C1 segment of cervical spinal cord (tissue), 14 donors: ENCODE measurements around the gene RAB30.

Experiments
- DNase-seq, 14 donors: peaks; one replicate each; lab custom pipeline; 2025; lab: John Stamatoyannopoulos, UW

RAB30 gene, protein sequence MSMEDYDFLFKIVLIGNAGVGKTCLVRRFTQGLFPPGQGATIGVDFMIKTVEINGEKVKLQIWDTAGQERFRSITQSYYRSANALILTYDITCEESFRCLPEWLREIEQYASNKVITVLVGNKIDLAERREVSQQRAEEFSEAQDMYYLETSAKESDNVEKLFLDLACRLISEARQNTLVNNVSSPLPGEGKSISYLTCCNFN

DNA sequence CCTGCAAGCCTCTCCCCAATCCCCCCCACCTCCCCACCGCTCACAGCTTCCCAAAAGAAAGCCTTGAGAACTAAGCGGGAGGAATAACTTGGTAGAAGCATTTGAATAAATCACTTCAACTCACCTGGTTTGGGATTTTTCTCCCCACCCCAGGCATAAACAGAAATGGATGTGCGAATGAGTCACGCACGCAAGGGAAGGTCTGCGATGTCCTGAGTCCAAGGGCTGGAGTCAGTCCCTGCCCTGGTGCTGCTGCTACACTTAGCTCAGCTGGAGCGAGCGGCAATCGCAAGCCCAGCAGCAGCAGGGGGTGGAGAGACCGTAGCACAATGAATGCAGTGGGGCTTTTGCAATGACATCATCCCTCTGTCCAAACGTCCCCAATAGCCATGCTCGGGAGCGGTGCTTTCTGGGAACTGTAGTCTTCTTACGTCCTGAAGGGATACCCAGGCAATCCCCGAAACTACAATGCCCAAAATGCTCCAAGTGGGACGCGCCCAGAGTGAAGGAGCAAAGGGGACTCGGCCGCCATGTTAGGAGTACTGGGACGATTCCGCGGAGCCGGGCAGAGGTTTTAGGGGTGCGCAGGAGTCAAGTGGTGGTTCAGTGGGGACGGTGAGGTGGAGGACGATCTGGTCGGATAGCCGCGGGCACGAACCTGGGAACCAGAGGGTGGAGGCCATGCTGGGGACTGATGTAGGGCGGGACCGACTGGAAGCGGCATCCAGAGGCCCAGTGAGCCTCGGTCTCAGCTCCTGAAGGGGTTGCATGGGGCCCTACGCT, at the start of gene RAB30:
Gene RAB30, minus strand, starts transcription at position 331 of the 783 bp plus-strand sequence. CDS start 74,581 bp downstream, outside the sequence.
- peak; percentile 80 to 99 (median 96) for DNase-seq

DNA sequence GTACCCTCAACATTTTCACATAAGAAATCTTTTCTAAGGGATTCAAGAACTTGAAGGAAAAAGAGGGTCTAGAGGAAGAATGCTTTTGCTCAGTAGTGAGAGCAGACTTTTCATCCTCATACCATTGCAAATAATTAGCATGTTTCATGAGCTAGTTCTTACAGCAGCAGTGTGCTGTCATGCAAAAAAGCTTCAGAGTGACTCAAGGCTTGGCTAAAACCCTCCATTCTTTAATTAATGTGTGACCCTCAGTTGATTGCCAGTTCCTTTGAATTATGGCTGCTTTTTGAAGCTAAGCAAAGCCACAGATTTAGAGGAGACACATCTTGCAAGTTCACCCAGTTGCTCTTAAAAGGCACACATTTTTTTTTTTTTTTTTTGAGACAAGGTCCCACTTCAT, 48.6 kb upstream of the RAB30 start:
- DNase-seq, result no peak

DNA sequence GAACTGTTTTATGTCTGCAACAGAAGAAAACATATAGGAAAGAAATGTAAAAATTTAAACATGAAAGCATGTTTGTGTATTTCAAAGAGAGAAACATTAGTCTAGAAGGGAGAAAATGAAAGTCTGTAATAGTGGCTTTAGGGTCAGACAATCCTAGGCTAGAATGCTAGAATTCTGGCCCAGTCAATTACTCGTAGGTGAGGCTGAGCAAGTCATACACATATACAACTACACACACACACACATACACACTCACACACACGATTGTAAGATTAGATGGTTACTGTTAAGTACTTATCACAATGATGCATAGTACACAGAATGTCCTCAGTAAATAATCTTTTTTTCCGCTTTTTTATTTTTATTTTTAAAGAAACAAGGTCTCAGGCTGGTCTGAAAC, 47.5 kb upstream of the RAB30 start:
- no peak for DNase-seq

DNA sequence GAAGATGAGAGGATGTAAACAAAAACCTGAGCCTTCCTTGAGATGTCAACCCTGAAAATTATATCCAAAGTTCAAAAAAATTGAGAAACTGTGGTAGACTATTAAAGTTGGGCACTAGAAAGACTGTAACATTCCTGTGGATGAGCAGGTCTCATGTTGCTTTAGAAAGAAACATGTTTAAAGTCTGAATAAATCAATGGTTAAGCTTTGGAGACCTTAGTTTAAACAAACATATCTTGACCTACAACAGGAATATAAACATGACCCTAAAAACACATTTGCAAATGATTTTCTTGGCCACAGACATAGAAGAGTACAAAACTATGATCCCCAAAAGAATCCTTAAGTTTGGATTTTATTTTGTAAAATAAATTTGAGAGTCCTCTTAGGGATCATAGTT, 47.1 kb upstream of the RAB30 start:
- DNase-seq, result no peak

DNA sequence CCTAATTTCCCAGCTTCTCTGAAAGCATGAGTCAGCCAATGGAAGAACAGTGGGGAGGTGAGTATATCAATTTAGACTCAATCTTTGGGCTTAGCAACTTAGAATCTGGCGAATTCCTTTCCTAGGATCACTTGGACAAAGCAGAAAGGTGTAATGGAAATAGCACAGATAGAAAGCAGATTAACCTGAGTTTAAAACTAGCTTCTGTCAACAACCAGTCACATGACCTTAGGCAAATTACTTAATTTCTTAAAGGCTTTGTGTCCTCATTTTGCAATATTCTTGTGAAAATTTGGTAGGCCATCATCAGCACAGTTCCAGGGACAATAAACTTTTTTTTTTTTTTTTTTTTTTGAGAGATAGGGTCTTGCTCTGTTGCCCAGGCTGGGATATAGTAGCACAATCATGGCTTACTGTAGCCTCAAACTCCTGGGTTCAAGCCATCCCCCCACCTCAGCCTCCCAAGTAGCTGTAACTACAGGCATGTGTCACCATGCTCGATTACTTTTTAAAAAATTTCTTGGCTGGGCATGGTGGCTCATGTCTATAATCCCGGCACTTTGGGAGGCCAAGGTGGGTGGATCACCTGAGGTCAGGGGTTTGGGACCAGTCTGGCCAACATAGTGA, 44.4 kb upstream of the RAB30 start:
- DNase-seq, result no peak

DNA sequence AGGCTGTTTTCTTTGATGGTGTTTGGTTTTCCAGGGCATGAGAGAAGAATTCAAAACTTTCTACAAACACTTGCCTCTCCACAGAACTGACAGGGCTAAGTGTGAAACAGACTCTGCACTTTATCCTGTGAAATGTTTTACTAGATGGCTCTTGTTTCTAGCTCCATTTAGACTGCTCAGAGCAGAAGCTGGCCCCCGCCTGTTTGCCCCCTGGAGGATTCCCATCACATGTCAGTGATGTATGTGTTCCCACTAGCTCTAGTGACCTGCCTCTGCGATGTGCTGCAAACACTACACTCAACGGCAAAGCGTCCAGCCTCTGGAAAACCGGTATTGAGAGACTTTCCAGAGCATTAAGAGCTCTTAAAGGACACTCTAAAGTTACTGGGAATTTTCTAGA, 43.9 kb upstream of the RAB30 start:
- peak in 1 of 14 donors; percentile 2 for DNase-seq

DNA sequence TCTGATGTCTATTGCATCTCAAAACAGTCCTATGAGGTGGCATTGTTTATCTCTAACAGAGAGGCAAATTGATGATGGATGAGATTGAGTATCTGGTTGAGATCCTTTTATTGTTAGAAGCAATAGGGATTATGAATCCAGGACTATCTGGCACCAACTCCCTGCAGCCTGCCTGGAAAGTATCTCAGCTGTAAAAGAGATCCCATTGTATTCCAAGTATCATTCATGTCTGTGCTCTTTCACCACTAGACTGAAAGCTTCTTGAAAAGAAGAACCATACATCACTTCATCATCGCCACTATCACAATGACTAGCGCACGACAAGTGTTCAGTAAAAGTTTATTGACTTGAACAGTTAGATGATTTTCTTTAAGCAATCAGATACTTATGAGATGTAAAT, 43.3 kb upstream of the RAB30 start:
- DNase-seq, result no peak

DNA sequence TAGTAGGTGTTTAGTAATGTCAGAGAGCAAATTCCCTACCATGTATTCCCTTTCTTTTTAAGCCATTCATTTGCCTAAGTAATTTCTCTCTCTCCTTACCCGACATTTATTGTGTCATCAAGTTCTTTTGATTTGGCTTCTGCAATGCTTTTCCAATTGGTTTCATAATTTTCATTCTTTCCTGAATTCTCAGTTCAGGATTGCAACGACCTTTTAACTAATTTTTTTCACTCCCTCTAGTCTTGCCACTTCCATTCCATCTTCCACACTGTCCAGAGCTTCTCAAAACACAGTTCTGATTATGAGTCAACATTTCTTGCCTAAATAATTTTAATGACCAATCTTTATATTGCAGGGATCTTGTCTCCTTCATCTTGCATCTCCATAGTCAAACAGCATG, 41.2 kb upstream of the RAB30 start:
- no peak for DNase-seq

DNA sequence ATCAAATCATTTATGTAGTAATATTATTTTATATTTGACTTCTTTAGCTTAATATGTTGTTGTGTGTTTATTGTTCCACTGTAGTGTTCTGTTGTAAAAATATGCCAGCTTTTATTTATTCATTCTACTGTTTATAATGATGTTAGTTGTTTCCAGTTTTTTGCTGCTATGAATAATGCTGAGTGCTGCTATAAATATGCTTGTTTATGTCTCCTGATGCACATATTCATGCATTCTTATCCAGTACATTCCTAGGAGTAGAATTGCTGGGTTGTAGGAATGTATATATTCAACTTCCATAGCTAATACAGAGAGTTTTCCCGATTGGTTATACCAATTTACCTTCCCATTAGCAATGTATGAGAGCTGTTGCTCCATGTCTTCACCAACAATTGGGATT, 33.5 kb upstream of the RAB30 start:
- DNase-seq, result no peak

DNA sequence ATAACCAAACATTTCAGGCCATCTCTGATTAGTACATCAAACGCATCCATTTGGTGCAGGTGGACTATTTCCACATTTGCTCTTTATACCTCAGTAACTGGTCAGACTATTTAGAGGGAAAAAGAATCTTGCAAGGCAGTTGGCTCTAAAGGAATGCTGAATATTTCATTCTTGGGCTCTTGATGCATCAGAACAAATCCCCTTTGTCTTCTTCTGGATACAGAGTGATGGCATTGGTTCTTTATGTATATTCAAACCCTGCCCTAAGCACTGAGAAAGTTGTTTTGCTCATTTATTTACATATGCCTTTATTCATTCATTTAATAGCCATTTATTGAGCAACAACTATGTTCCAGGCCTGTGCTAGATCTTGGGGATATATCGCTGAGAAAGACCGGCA, 31.1 kb upstream of the RAB30 start:
- no peak for DNase-seq

DNA sequence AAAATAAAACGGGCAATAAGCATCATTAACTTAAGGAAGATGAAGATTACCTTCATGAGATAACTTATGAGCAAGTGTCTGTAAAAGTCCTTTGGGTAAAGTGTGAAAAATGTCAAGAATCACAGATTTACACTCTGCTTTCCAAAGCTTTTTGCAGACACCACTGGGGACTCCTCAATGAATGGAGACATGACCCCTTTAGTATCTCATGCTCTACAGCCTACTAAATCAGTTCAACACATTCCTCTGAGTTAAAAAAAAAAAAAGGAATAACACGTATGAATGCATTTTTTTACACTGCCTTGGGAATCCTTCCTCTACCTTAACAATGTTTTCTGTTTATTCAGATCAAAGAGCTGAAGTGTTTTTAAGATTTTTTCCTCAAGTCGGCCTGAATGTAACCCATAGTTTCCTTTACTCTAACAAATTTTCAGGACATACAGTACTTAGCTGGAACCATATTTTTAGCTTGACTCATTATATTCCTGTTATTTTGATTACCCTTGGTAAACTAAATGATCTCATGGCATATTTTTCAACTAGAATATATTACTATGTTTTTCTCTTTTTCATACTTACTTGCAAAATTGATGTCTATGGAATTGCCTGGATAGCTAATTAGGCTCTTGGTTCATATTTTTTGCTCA, 25.9 kb upstream of the RAB30 start:
- no peak for DNase-seq

DNA sequence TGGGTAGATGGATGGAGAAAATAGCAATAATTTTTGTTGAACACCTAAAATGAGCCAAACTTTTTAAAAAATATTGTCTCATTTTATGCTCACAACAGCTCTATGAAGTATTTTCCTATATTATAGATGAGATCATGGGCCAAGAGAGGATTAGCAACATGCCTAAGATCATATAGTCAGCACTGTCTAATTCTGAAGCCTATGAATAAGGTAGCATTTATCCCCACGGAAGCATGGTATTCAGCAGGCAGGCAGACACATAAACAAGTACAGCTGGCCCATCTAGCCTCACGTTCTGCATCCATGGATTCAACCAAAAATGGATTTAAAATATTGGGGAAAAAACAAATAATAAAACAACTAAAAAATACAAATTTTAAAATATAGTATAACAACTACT, 21.9 kb upstream of the RAB30 start:
- no peak for DNase-seq

DNA sequence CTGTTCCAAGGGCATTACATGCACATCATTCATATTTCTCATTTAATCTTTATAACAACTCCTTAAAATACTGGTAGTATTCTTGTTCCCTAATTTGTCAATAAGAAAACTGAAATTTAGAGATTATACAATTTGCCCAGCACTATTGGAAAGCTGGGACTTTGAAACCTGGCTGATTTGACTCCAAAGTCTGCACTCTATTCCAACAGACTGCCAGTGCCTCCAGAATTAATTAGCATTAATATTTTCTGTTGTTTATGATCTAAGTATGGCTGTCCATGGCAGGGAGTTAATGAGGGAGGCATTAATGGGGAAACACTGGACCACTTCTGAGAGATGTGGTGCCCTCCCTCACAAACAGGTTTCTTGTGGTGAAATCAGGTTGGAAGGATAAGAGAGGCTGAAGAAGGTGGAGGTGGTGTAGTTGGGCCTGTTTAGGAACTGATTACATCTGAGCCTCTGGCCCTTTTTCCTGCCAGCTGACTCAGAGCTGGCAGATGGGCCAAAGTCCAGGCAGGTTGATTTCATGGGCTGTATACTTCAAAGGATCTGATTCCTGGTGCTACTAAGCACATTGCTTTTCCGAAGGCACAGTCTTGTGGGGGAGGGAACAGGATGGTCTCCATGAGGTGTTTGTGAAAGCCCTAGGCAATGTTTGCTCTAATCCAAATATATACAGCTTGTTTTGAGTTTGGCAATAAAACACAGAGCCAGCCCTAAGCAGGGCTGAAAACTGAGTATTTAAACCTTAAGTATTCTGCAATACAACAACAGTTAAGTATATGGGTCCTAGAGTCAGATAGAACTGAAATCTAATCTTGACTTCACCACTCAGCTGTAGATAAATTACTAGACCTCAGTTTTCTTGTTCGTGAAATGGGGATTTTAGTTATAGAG, 21.0 kb upstream of the RAB30 start:
- DNase-seq, result no peak

DNA sequence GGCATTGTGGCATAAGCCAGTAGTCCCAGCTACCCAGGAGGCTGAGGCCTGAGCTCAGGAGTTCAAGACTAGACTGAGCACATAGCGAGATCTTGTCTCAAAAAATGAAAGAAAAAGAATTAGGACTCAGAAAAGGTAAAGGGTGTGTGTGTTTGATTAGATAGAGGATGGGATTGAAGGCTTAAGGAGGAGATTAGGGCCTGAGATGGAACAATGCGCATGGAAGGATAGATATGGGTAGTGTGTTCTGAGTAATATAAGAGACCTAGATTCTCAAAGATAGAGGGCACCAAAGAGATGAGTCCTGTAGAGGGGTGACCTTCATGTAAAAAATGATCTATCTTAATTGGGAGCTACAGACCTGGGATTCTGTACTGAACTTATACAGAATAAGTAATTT, 17.3 kb upstream of the RAB30 start:
- DNase-seq, result no peak

DNA sequence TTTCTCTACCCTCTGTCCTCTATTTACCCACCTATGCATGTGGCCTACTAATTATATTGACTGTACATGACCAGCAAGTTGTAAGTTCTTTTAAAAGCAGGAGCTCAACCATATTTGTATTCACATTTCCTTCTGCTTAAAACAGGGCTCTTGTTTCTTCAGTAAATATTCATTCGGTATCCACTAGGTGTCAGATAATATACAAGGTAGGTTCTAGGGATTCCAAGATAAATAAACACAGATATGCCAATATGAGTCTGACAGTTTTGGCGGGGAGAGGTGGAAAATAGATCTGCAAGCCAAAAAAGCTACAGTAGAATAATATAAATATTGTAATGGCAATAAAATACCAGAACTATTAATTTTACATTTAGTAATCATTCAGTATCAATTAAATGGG, 15.3 kb upstream of the RAB30 start:
- no peak for DNase-seq

DNA sequence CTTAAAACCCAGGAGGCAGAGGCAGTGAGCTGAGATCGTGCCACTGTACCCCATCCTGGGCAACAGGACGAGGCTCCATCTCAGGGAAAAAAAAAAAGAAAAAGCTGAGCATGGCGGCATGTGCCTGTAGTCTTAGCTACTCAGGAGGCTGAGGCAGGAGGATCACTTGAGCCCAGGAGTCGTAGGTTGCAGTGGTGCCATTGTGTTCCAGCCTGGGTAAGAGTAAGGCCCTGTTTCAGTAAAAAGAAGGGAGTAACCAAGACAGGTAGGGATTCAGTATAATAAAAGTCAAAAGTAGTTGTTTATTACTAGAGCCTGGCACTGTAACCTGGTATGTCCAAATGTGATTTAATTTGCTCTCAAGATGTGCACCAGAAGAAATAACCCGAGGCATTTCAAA, 8.1 kb upstream of the RAB30 start:
- DNase-seq, result no peak

DNA sequence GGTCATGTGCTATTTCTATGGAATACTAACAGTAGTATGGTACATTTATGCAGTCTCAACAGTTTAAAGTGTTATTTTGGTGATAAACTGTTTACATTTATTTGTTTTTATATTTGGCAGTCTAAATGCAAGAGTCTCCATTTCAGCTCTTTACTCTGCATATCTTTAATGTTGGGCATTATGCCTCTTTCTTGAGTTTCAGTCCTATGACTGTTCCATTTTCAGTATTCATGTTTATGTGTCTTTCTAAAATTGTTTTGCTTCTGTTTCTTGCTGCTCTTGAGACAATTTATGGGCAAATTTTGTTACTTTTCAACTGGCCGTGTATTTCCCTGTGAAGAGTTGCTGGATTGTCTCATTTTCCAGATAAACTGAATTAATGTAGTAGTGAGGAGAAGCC, 6.6 kb upstream of the RAB30 start:
- no peak for DNase-seq

DNA sequence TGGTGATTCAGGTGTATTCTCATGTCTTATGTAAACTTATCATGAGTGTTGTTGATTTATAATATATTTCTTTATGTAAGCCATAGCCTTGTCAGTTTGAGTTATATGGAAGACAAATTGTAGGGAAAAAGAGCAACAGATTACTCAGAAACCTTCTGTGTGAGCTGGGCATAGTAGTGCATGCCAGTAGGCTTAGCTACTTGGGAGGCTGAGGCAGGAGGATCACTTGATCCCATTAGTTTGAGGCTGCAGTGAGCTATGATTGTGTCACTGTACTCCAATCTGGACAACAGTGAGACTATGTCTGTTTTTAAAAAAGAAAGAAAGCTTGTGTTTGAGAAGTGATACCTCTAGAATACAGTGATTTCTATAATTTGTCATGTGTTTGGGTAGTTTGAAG, 2.2 kb upstream of the RAB30 start:
- no peak for DNase-seq

DNA sequence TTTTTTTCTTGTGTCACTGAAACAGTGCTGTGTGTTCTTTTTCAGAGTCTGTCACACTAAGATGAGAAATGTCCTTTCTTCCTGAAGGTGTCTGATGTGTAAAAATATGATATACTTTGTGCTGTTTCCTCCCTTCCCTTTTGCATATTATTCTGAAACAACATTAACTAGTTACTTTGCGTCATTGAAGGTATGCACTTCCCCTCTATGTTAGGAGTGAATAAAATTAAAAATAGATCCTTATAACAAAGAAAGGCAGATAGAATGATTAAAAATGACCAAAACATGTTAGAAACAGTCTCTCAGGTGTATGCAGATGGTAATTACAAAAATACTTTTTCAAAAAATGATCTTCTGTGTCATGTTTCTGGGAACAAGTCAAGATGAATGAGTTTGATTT, 1.6 kb upstream of the RAB30 start:
- no peak for DNase-seq

DNA sequence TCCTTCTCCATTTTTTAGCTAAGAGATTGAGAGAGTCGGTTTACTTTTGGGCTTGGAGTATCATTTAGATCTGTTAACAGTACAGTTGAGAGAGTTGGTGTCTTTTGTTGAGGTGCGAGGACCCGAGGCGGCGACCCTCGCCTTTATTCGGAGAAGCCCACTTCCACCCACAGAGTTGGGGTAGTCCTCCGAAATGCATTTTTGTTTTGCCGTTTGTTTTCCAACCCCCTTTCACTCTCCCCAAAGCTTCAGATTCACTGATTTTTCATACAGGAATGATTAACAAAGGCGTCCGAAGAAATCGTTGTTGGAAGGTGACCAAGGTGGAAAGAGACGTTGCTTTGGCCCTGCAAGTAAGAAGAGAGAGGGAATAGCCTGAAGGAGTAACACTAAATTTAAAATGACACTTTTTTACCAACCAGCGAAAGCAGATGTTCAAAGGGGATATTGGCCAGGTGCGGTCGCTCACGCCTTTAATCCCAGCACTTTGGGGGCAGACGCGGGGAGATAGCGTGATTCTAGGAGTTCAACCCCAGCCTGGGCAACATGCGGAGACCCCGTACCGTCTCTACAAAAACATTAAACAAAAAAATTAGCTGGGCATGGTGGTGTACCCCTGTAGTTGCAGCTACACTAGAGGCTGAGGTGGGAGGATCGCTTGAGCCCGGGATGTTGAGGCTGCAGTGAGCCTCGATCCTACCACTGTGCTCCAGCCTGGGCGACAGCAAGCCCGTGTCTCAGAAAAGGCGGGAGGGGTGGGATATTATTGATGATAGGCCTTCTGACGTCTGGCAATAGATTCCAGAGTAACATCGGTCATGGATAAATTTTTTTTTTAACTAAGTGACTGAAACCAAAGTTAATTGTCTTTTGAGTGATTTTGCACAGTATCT, 899 bp upstream of the RAB30 start:
- peak in 1 of 14 donors; percentile 11 for DNase-seq
